ENCODE results near the gene CLDN24.

Gene CLDN24

DNA sequence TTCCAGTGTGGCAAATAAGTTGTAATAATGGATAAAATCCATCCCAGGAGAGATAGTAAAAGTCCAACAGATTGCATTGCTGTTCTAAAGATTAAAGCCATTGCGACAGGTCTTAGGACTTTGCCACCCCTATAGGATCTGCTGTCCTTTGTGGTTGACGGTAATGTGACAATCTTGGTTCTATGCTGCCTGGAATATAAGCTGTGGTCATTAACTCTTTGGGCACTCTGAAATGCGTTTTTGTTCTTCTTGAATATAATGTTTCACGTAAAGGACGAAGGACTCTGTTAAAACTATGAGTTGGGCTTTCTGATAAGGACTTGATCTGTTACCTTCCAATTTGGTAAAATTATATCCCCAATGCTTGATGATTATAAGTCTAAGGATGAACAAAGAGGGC, at the start of gene CLDN24:
Gene CLDN24, minus strand, starts transcription at position 101 of the 400 bp plus-strand sequence. Its CDS starts 0 bp downstream, at position 101.
- no peak for DNase-seq

DNA sequence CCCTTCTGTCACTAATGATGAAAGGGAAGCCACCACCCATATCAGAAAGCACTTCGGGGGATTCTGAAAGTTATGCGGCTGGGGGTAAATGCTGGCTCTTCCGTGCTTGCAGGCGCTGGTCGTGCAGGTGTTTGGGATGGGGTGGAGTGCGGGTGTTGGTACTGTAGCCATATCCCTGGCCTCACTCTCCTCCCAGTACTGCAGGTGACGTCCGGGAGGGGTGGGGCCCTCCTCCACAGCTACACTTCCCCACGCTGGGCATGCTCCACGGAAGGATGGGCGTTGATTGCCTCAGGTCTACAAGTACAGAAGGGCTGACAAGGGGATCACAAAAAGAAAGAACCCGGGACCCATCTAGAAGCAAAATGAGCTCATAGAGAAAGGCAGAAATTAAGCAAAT, 48.6 kb upstream of the CLDN24 start:
- DNase-seq: no peak

DNA sequence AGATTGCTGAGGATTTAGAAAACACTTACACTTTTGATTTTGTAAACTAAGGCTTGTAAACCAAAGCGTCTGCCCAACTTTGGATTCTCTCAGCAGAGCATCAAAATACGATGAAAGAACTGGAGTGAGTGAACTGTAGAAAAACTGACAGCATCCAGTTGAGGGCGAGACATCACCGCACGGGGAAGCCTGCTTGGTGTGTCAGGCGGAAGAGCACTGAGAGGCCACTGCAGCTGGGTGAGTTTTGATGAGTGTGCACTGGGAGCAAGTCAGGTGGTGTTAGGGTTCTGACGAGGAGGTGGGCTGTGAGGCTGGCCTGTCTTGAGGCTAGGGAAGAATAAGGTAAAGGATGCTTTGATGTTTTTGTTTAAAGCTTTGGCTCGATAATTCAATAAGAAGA, 46.8 kb upstream of the CLDN24 start:
- no peak for DNase-seq

DNA sequence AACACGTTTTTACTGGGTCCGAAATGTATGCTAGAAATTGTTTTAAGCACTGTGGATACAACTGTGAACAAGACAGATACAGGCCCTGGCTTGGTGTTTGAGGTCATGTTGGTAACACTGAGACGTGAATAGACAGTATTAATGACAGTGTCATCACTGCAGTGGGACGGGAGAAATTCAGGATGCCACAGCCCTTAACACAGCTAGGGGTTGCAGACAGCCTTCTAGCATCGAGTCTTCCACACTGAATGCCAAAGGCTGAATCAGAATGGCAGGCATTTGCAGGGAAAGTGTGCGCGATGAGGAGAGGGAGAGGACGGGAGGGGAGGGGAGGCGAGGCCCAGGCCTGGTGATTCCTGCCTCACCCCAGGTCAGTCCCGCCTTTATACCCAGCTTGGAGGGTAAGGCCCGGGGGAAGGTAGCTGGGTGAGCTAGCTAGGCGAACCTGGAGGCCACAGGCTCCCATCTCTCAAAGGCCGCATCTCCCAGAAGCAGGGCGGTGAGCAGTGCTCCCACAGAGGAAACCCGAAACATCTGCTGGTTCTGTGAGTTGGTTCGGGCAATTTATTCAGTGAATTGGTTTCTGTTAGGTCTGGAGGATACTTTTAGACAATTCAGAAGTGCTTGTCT, 44.1 kb upstream of the CLDN24 start:
- no peak for DNase-seq

DNA sequence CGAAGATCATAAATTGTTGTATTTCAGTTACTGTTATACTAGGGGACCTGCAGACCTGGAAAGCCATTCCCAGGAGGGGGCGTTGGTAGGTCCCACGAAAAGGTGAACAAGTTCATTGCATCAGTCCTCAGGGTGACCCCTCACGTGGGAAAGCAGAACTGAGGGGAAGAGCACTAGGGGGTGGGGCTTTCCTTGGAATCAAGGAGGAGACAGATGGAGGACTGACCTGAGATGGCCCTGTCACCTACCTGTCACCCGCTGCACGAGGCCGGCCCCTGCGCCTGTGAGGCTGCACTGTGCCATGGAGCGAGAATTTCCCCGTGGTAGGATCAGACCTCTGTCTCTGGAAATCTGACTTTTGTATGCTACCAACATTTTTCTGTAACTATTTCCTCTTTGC, 41.8 kb upstream of the CLDN24 start:
- DNase-seq: no peak

DNA sequence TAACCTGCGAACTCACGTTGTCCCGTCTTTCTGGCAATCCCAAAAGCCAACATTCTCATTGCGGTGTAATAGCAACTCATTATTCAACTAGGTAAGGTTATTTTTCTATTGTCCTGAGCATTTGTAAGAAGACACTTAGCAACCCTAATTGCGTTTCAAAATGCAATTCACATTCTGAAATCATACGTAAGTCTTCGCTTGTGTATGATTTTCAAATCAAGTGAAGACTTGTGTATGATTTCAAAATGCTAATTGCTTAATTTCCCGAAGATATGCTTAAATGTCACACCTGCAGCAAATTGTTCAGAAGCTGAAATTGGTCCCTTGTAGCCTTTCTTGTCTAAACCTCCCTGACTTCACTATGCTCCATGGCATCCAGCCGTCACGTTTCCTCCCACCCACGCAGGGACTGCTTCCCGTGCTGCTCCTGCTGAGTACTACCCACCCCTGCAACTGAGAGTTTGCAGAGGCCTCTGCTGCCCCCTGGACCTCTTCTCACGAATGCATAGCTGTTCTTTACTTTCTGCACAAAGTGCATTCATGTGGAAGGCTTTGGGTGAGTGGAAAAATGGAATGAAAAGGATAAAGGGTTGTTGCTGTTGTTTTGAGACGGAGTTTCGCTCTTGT, 40.8 kb upstream of the CLDN24 start:
- DNase-seq: no peak

DNA sequence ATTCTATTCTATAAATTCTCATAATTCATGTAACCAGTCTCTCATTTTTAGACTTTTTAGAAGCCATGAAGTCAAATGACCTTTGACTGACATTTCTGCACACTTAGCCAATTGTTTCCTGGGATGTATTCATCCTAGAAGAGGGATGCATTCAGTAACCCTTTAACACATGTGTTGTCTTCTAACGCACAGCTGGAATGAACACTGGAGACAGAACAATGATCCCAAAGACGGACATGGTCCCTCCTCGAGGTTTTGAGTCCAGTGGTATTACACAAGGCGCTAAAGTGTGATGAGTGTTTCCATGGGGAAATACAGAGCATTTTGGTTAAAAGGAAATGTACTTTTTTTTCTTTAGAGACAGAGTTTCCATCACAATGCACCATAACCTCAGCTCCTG, 39.8 kb upstream of the CLDN24 start:
- no peak for DNase-seq

DNA sequence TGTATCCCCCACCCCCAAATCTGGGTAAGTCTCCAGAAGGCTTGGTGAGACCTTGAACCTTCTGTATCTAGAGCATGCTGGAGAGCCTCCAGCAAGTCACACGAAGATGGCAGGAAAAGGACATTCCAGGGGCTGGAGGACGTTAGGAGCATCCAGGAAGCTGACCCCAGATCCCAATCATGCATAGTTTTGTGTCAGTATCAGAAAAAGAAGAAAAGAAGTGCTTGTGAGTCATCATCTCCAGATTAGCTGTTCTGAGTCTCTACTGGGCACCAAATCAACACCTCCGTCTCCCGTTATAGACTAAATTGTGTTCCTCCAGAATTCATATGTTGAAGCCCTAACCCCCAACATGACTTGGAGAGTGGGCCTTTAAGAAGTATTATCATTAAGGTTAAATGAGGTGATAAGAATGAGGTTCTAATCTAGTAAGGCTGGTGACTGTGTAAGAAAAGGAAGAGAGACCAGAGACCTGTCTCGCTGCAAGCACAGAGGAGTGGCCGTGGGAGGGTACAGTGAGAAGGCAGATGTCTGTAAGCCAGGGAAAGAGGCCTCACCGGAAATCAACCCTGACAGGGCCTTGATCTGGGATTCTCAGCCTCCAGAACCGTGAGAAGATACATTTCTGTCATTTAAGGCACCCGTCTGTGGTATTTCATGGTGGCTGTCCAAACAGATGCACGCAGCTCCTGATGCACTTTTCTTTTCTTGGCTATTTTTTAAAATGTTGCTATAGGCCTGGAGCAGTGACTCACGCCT, 38.1 kb upstream of the CLDN24 start:
- no peak for DNase-seq

DNA sequence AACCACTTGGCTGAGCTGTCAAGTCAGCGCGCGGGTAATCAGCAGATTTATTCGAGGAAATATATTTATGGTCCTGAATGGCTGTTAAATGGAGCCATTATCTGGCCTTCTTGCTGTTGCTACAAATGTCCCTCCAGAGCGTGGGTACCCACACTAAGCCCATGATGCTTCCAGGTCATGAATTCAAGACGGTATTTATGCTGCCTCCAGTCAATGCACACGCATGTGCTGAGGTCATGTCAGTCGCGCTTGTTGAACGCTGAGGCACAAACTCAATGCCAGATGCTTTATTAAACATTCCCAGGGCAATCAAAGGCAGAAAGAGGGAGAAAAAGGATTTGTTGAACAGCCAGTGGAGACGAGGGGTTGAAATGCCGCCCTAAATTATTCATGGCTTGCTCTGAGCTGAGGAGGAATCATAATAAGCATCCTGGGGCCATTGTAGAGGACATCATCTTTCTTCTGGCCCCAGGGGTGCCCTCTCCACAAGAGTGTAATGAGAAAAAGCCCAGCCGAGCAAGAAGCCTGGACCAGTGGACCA, 36.1 kb upstream of the CLDN24 start:
- no peak for DNase-seq

DNA sequence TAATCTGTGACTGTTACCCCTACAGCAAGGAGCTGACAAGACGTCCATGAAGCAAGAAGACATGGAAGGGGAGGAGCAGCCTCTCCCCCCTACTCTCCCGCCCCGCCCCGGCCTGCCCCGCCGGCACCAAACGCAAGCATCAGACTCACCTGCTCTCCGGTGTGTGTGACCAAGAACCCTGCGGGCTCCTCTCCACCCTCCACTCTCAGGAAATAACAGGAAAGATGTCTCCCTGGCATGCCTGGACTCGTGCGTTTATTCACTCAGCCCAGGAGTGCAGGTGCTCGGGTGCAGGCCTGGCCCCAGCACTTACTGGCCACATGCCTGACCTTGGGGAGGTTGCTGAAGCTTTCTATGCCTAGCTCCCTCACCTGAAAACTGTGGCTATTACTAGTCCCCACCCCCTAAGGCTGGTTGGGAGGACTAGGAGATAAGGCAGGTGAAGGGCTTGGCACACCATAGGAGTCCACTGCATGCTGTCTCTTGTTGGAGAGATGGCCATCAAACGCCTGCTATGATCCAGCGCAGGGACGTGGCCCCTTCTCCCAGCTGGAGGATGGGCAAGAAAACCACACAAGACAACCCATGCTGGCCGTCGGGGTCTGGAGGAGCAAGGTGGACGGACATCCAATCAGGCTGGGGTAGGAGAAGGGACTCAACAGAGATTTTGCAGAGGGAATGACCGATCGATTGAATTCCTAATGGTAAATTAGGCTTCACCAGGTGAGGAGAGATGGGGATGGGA, 34.9 kb upstream of the CLDN24 start:
- no peak for DNase-seq

DNA sequence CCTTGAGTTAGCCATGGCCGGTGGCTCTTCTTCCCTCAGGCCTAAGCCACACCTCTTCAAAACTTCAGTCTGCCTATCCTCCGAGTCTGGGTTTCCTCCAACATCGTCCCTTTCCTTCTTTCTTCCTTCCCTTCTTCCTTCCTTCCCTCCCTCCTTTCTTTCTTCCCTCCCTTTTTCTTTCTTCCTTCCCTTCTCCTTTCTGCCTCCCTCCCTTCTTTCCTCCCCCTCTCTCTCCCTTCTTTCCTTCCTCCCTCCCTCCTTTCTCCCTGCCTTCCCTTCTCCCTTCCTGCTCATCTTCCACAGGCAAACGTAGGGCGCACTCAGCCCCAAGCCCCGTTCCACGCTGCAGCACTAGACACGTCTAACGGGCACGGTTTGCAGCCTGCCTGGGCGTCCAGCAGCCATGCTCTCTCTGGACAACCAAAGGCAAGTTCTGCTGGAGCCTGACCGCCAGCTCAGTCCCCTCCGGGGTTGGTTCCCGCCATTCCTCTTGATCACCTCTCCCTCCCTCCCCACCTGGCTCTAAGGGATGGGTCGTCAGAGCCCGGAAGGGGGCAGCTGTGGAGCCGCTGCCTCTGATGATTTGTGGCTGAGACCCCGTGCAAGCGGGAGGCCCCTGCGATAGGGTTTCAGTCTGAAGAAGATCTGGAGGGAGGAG, 34.1 kb upstream of the CLDN24 start:
- no peak for DNase-seq

DNA sequence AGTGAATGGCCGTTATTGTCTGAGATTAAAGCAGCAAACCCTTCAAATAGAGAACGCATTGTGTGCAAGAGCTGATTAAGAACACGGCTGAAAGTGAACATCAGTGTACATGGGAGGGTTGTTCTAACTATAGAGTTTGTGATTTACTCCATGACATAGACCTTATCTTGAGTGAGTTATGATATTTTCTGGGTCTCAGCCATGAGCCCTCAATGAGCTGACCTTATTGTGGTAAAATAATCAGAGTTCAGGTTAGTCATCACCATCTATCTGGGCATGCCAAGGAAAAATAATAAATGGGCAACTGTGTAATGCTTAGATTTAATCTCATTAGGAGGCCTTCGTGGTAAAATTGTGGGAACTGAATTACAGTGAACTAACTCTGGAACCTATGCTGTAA, 33.2 kb upstream of the CLDN24 start:
- DNase-seq: no peak

DNA sequence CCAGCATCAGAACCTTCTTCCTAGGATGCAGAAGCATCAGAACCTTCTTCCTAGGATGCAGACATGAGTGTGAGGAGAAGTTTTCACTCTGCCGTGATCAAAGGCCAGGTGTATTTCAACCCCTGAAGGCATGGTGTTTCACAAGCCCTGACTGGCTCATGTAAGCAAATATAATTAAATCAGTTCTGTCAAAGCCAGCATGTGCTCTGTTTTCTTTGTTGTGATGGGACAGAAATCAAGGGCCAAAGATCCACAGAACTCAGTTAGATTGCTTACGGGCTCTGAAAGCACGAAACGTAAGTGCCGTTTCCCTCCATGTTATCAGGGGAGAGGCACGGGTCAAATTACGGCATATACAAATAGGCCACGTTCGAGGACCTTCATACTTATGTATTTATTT, 32.0 kb upstream of the CLDN24 start:
- no peak for DNase-seq

DNA sequence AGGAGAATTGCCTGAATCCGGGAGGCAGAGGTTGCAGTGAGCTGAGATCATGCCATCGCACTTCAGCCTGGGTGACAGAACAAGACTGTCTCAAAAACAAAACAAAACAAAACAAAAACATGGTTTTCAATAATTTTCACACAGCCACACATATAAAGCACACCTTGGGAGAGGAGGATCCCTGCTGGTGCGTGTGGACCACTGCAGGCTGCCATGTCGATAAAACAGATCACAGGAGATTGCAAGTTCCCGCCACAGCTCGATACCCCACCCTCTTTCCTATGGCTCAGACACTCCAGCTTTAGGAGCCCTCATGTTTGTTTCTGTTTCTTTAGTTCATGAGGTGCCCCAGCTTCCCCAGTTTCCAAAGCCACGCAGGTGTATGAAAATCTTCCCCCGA, 31.3 kb upstream of the CLDN24 start:
- DNase-seq: no peak

DNA sequence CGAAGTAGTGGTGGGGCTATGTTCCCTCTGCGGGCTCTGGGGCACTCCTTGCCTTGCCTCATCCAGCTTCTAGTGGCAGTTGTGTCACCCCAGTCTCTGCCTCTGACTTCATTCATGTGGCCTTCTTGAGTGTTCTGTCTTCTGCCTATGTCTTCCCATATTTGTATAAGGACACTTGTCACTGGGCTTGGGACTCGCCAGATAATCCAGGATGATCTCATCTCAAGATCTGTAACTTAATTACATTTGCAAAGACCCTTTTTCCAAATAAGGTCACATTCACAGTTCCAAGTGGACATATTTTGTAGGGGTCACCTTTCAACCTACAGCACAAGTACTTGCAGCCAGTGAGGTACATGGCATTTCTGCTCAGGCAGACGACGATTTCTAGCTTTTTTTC, 30.3 kb upstream of the CLDN24 start:
- DNase-seq: no peak

DNA sequence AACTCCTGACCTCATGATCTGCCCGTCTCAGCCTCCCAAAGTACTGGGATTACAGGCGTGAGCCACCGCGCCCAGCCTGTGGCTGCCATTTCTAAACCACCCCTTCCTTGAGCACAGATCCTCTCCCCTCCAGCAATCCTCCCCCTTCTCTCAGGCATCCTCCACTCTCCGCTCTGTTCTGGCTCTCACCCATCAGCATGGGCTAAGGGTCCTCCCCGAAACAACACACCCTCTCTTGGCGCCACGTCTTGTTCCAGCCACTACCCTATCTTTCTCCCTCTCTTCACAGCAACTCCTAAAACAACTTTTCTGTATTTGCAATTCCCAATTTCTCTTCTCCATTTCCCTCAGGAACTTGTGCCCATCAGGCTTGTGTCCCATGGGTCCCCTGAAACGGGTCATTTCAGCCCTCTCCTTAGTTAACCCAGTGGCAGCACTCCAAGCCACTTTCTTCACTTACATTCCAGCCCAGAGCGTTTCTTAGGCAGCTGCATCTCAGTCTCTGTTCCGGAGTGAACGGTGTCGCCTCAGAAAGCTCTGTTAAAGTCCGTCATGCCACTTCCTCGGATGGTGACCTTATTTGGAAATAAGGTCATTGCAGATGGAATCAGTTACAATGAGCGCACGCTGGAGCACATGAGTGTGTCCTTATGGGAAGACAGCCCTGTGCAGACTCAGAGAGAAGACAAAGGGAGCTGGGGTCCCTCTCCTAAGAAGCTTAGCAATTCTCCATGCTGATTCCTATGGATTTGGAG, 28.3 kb upstream of the CLDN24 start:
- no peak for DNase-seq

DNA sequence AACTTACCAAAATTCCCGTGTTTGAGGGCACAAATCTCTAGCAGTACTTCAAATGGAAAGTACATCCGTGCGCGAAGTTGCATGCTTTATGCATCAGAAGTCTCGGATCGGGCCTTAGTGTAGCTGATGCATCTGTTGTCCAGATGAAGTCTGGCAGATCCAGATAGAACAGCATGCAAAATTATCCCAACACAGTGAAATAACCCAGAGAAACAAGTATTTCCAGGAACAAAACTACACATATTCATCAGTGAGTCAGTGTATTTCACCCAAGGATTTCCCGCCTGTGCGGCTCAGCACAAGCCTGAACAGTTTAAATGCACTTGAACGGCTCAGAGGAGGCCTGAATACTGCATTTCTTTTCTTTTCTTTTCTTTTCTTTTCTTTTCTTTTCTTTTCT, 27.4 kb upstream of the CLDN24 start:
- no peak for DNase-seq

DNA sequence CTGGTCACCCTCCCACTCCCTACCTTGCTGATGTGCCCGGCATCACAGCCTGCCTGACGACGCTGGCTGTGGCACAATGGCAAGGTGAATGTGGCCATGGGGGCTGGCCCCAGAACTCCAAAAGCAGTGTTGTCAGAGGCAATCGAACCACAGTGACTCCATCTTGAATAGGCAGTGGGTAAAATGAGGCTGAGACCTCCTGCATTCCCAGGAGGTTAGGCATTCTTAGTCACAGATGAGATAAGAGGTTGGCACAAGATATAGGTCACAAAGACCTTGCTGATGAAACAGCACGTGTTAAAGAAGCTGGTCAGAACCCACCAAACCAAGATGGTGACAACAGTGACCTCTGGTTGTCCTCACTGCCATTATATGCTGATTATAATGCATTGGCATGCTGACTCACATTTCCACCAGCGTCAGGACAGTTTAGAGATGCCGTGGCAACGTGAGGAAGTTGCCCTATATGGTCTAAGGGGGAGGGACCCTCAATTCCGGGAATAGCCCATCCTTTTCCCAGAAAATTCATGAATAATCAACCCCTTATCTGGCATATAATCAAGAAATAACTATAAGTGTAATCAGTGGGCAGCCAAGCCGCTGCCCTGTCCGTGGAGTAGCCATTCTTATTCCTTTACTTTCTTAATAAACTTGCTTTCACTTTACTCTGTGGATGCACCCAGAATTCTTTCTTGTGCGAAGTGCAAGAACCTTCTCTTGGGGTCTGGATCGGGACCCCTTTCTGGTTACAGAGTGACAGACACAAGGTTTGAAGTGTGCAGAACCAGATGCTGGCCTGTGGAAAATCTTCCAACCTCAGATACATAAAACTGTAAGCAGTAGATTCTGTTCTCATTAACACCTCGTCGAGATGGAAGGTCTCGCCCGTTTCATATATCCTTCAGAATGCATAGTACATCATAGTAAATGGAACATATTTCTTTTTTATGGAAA, 26.8 kb upstream of the CLDN24 start:
- no peak for DNase-seq

DNA sequence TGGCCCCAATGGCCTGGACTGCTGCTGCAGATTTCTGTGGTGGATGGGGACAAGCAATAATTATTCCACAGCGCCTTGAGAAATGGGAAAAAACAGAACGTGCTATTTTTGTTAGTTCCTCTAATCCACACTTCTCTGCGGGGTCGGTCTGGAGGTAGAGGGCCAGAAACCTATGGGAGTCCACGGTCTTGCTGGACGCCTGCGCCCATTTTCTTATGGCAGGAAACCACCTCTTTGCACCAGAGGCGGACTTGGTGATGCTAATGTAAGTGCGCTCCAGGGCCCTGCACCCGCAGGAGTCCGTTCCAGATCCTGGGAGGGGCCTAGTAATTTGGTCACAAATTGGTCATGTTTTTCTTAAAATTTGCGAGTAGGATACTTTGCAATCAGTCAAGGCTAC, 25.9 kb upstream of the CLDN24 start:
- no peak for DNase-seq

DNA sequence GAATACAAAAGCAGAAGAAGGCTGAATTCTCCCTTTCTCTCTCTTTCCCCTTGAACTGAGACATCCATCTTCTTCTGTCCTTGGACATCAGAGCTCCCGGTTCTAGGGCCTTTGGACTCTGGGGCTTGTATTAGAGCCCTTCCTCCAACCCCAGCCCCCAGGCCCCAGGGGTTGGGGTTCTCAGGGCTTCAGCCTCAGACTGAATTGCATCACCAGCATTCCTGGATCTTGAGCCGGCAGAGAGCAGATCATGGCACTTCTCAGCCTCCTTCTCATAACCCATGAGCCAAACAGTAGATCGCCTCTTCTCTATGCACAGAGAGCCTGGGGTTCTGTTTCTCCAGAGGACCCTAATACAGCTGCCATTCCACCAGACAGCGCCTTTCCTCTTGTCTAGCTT, 25.3 kb upstream of the CLDN24 start:
- DNase-seq: no peak

DNA sequence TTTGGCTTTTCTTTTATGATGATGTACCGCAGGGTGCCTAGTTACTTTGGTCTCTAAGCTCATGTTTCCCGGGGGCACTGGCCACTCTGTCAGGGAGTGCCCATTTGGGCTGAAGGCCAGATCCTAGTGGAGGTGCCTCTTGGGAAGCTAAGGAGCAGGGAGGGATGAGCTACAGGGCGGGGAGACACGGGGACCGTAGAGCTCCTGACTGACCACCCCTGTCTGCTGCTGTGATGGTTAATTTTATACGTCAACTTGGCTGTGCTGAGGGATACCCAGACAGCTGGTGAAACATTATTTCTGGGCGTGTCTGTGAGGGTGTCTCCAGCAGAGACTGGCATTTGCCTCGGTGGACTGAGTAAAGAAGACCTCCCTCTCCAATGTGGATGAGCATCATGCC, 24.9 kb upstream of the CLDN24 start:
- DNase-seq: no peak
